Uterus (tissue), 2 donors: Measurements from ENCODE around the gene SEL1L2.

Experiments used
- POLR2A ChIP-seq, 2 donors: fragments of 450-650 bp; IDR thresholded peaks; one replicate each; pipeline ENCODE4 v1.6.1; 2016; ENCODE audit warnings: antibody characterized with exemption in 2 of 2, mild to moderate bottlenecking in 1 of 2, moderate library complexity in 1 of 2
- TF ChIP-seq, protein P1 (sequence below), 4 experiments: fragments of 200-600 bp in 2 of 4; fragments of 450-650 bp in 2 of 4; sonication (generic) in 2 of 4; IDR thresholded peaks; one replicate each; pipeline ENCODE4 v1.5.1; 2016 to 2019; ENCODE audit warnings: antibody characterized with exemption in 4 of 4, mild to moderate bottlenecking in 2 of 4, moderate library complexity in 1 of 4

DNA sequence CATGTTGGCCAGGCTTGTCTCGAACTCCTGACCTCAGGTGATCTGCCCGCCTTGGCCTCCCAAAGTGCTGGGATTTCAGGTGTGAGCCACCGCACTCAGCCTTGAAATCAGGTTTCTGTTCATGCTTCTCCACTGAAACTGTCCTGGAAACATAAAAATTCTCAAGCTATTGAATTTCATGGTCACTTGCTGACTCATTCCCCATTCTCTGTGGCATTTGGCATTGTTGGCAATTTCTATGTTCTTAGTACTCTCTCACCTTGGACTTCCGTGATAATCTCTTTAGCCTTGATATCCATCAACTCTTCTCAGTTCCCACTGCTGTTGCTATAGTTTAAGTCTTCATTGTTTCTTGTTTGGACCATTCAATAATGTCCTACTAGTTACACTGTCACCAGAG, 6.2 kb downstream of the SEL1L2 start:
- TF ChIP-seq, protein P1, sequence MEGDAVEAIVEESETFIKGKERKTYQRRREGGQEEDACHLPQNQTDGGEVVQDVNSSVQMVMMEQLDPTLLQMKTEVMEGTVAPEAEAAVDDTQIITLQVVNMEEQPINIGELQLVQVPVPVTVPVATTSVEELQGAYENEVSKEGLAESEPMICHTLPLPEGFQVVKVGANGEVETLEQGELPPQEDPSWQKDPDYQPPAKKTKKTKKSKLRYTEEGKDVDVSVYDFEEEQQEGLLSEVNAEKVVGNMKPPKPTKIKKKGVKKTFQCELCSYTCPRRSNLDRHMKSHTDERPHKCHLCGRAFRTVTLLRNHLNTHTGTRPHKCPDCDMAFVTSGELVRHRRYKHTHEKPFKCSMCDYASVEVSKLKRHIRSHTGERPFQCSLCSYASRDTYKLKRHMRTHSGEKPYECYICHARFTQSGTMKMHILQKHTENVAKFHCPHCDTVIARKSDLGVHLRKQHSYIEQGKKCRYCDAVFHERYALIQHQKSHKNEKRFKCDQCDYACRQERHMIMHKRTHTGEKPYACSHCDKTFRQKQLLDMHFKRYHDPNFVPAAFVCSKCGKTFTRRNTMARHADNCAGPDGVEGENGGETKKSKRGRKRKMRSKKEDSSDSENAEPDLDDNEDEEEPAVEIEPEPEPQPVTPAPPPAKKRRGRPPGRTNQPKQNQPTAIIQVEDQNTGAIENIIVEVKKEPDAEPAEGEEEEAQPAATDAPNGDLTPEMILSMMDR (IDR thresholded peaks at IDR 0.05) = no peak
- no peak for TF ChIP-seq POLR2A (IDR thresholded peaks at IDR 0.05)
